ENCODE data around the gene PTPRN2.

DNA sequence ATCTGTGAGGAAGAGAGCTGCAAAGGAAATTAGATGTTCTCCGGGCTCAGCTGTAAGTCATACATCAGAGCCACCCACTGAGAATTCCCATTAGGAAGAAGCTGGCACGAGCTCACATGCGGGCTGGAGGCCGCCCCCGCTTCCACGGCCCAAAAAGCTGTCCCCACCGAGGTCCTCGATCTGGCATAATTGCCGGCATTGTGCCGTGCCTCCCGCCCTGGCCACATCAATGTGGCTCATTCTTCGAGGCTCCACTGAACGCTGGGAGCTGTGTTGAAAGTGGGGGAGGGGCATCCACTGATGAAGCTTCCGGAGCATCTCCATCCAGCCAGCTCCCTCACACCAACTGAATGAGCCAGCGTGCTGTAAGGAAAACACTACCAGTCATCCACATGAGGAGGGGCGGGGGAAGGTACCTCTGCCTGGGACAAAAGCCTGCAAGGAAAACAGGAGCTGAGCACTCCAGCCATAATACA, 173.1 kb downstream of the PTPRN2 start:
- TF ChIP-seq, protein P1, sequence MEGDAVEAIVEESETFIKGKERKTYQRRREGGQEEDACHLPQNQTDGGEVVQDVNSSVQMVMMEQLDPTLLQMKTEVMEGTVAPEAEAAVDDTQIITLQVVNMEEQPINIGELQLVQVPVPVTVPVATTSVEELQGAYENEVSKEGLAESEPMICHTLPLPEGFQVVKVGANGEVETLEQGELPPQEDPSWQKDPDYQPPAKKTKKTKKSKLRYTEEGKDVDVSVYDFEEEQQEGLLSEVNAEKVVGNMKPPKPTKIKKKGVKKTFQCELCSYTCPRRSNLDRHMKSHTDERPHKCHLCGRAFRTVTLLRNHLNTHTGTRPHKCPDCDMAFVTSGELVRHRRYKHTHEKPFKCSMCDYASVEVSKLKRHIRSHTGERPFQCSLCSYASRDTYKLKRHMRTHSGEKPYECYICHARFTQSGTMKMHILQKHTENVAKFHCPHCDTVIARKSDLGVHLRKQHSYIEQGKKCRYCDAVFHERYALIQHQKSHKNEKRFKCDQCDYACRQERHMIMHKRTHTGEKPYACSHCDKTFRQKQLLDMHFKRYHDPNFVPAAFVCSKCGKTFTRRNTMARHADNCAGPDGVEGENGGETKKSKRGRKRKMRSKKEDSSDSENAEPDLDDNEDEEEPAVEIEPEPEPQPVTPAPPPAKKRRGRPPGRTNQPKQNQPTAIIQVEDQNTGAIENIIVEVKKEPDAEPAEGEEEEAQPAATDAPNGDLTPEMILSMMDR (conservative IDR thresholded peaks at IDR 0.05; ENCODE audit: low read depth, low read length): no peak
- no peak for TF ChIP-seq EZH2 (IDR thresholded peaks at IDR 0.05; ENCODE audit: borderline replicate concordance, low read depth, low read length, poor library complexity, severe bottlenecking)

Measured in A673 (cell line).